ENCODE results near the gene ELAVL1. TPM values are rescaled to one million over a fixed set of nuclear protein-coding genes. Genes with fewer than 3 reads are reported as not detected.

Gene ELAVL1
- total RNA-seq, 1 donor from 2014 or later, result 107 TPM

DNA sequence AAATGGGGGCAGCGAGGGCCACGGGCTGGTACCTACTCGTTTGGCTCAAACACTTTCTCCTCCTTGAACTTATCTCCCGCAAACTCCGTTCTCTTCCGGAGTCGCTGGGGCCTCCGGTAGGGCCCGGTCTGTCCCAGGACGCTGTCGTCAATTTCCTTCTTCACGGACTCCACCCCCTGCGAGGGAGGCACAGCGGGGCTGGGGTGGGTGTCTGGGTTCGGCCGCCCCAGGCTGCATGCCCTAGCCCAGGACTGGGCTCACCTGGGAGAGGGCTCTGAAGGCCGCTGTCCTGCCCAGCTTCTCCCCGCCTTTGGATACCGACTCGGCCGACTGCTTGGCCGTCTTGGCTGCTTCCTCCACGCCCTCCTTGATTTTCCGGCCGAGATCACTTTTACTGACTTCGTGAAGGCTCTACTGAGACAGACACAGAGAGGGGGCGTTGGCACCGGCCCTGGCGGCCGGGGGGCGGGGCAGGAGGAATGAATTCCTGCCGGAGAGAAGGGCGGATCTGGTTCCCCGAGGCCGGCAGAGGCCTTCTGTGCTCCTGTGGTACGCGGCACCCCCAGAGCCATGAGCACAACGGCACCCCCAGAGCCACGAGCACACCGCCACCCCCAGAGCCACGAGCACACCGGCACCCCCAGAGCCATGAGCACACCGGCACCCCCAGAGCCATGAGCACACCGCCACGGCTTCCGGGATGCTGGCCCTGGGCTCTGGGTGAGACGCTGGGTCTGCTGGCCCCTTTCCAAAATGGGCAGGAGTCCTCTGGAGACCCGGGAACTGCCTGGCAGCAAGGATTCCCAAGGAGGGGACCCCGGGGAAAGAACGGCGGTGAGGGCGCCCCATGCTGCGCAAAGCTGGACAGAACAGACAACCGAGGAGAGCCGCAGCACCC lies 71.4 kb downstream of the ELAVL1 start:
- Histone ChIP-seq H3K9ac (ENCODE audit: low read length) (no peak overlapping the region), H3K4me2 (ENCODE audit: low read length) (no peak overlapping the region), H4K20me1 (ENCODE audit: insufficient read depth, low read length) (peaks cover 14% of the 10 kb centered on the region), H3K36me3 (ENCODE audit: insufficient read depth, low read length) (peaks cover 20% of the 10 kb centered on the region), H3K9me3 (ENCODE audit: insufficient read depth, low read depth, low read length) (no peaks in the 10 kb centered on the region), H3K27me3 (ENCODE audit: insufficient read depth, low read length) (no peaks in the 10 kb centered on the region), H3K79me2 (ENCODE audit: insufficient read depth, low read length) (no peaks in the 10 kb centered on the region), H3K4me1 (ENCODE audit: insufficient read depth, low read length) (peaks cover 10% of the 10 kb centered on the region), H3K4me3 (ENCODE audit: insufficient read depth, low read depth, low read length) (no peak overlapping the region), H2AFZ (ENCODE audit: low read depth, low read length) (no peak overlapping the region), H3K27ac (ENCODE audit: low read depth, low read length) (no peak overlapping the region)
- DNase-seq (ENCODE audit: low read depth) (no peak), FAIRE-seq (no peak)
- peaks cover 2% of the 10 kb centered on the region for H3K4me1 Mint-ChIP-seq (ENCODE audit: low read depth, unreplicated experiment)
- no peaks in the 10 kb centered on the region for H3K9me3 Mint-ChIP-seq (ENCODE audit: unreplicated experiment)
- no peak overlapping the region for H3K4me3 Mint-ChIP-seq (ENCODE audit: unreplicated experiment)
- no peak overlapping the region for H3K27ac Mint-ChIP-seq (ENCODE audit: unreplicated experiment)
- peaks cover 4% of the 10 kb centered on the region for H3K36me3 Mint-ChIP-seq (ENCODE audit: low read depth, unreplicated experiment)
- H3K27me3 Mint-ChIP-seq (ENCODE audit: low read depth, unreplicated experiment), result no peaks in the 10 kb centered on the region
- TF ChIP-seq, protein P1, sequence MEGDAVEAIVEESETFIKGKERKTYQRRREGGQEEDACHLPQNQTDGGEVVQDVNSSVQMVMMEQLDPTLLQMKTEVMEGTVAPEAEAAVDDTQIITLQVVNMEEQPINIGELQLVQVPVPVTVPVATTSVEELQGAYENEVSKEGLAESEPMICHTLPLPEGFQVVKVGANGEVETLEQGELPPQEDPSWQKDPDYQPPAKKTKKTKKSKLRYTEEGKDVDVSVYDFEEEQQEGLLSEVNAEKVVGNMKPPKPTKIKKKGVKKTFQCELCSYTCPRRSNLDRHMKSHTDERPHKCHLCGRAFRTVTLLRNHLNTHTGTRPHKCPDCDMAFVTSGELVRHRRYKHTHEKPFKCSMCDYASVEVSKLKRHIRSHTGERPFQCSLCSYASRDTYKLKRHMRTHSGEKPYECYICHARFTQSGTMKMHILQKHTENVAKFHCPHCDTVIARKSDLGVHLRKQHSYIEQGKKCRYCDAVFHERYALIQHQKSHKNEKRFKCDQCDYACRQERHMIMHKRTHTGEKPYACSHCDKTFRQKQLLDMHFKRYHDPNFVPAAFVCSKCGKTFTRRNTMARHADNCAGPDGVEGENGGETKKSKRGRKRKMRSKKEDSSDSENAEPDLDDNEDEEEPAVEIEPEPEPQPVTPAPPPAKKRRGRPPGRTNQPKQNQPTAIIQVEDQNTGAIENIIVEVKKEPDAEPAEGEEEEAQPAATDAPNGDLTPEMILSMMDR (IDR thresholded peaks at IDR 0.05; ENCODE audit: insufficient read depth, low read depth, low read length), result no peak
- TF ChIP-seq EZH2 (IDR thresholded peaks at IDR 0.05; ENCODE audit: insufficient read depth, low read length), result no peak

DNA sequence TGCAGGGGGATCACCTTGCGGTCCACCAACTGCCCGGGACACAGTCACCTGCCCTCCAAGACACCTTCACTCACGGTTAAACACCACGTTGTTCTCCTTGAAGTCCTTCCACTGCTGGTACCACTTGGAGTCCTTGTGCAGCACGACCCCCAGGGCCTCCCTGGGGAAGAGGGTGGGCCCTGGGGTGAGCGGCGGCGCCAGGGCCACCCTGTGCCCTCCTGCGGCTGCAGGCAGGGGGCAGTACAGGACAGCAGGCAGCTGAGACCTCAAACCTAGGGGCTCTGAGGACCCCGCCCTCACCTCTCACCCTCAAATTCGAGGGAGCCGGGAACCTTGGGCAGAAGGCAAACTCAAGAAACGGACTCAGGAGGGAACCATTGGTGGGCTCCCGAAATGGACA lies 72.0 kb downstream of the ELAVL1 start:
- H3K27ac Mint-ChIP-seq (ENCODE audit: unreplicated experiment), result no peak overlapping the region
- no peaks in the 10 kb centered on the region for H3K27me3 Mint-ChIP-seq (ENCODE audit: low read depth, unreplicated experiment)
- H3K36me3 ChIP-seq (ENCODE audit: insufficient read depth, low read length), result peaks cover 16% of the 10 kb centered on the region

More for the DNA sequence above, 72.0 kb downstream of the ELAVL1 start:
- H3K9me3 ChIP-seq (ENCODE audit: insufficient read depth, low read depth, low read length), result no peaks in the 10 kb centered on the region
- peaks cover 17% of the 10 kb centered on the region for H3K4me1 ChIP-seq (ENCODE audit: insufficient read depth, low read length)
- DNase-seq (ENCODE audit: low read depth), result no peak
- H3K79me2 ChIP-seq (ENCODE audit: insufficient read depth, low read length), result no peaks in the 10 kb centered on the region
- no peak overlapping the region for H3K4me2 ChIP-seq (ENCODE audit: low read length)
- H3K4me3 ChIP-seq (ENCODE audit: insufficient read depth, low read depth, low read length), result no peak overlapping the region
- H3K36me3 Mint-ChIP-seq (ENCODE audit: low read depth, unreplicated experiment), result peaks cover 6% of the 10 kb centered on the region
- no peak overlapping the region for H3K4me3 Mint-ChIP-seq (ENCODE audit: unreplicated experiment)
- TF ChIP-seq, protein P1 (IDR thresholded peaks at IDR 0.05; ENCODE audit: insufficient read depth, low read depth, low read length), result no peak
- no peak for TF ChIP-seq EZH2 (IDR thresholded peaks at IDR 0.05; ENCODE audit: insufficient read depth, low read length)
- H4K20me1 ChIP-seq (ENCODE audit: insufficient read depth, low read length), result peaks cover 16% of the 10 kb centered on the region
- no peaks in the 10 kb centered on the region for H3K9me3 Mint-ChIP-seq (ENCODE audit: unreplicated experiment)
- H2AFZ ChIP-seq (ENCODE audit: low read depth, low read length), result no peak overlapping the region
- H3K4me1 Mint-ChIP-seq (ENCODE audit: low read depth, unreplicated experiment), result peaks cover 8% of the 10 kb centered on the region
- H3K27me3 ChIP-seq (ENCODE audit: insufficient read depth, low read length), result no peaks in the 10 kb centered on the region
- H3K9ac ChIP-seq (ENCODE audit: low read length), result no peak overlapping the region
- FAIRE-seq, result no peak
- H3K27ac ChIP-seq (ENCODE audit: low read depth, low read length), result no peak overlapping the region
